H9 (cell line): ENCODE results near the gene MED15. TPM values are rescaled to one million over a fixed set of nuclear protein-coding genes. Genes with fewer than 3 reads are reported as not detected.

Experiments used
- DNase-seq: peaks from one replicate; pipeline ENCODE4 v3.0.0-alpha.2; 2017
- H2AFZ ChIP-seq: one replicate; pipeline ENCODE4 v1.6.1; 2013; ENCODE audit warnings: mild to moderate bottlenecking, low read length, control low read depth, moderate library complexity
- H2AK5ac ChIP-seq: 2 replicates; pipeline ENCODE4 v1.6.1; 2013; ENCODE audit warnings: low read length, control low read depth, mixed read lengths; ENCODE audit not compliant: insufficient read length
- H2BK120ac ChIP-seq: one replicate; pipeline ENCODE4 v1.6.1; 2013; ENCODE audit warnings: low read depth, mild to moderate bottlenecking, low read length, control low read depth, inconsistent platforms; ENCODE audit not compliant: poor library complexity, severe bottlenecking
- H2BK12ac ChIP-seq: 2 replicates; pipeline ENCODE4 v1.6.1; 2013; ENCODE audit warnings: low read length, control low read depth, mixed read lengths, low read depth; ENCODE audit not compliant: insufficient read length
- H2BK15ac ChIP-seq: 2 replicates; pipeline ENCODE4 v1.6.1; 2013; ENCODE audit warnings: low read depth, low read length, control low read depth
- H2BK20ac ChIP-seq: one replicate; pipeline ENCODE4 v1.6.1; 2013; ENCODE audit warnings: low read depth, mild to moderate bottlenecking, low read length, control low read depth, inconsistent platforms; ENCODE audit not compliant: poor library complexity, severe bottlenecking
- H2BK5ac ChIP-seq: 2 replicates; pipeline ENCODE4 v1.6.1; 2013; ENCODE audit warnings: low read length, control low read depth, mixed read lengths; ENCODE audit not compliant: insufficient read length
- H3K14ac ChIP-seq: 2 replicates; pipeline ENCODE4 v1.6.1; 2013; ENCODE audit warnings: low read length, control low read depth; ENCODE audit not compliant: insufficient read depth
- H3K18ac ChIP-seq: 2 replicates; pipeline ENCODE4 v1.6.1; 2013; ENCODE audit warnings: low read depth, mild to moderate bottlenecking, mixed read lengths, low read length, control low read depth; ENCODE audit not compliant: insufficient read length
- H3K23ac ChIP-seq: 2 replicates; pipeline ENCODE4 v1.6.1; 2013; ENCODE audit warnings: low read length, control low read depth, mixed read lengths, low read depth; ENCODE audit not compliant: insufficient read length
- H3K23me2 ChIP-seq: 2 replicates; pipeline ENCODE4 v1.6.1; 2013; ENCODE audit warnings: low read depth, mild to moderate bottlenecking, mixed read lengths, low read length, control low read depth; ENCODE audit not compliant: insufficient read length, poor library complexity, severe bottlenecking
- H3K27ac ChIP-seq: 2 replicates; pipeline ENCODE4 v1.5.1; 2013; ENCODE audit warnings: low read length, control low read depth, mixed read lengths, low read depth; ENCODE audit not compliant: insufficient read length
- H3K27me3 ChIP-seq: 2 replicates; pipeline ENCODE4 v1.6.1; 2013; ENCODE audit warnings: low read length, control low read depth, inconsistent platforms; ENCODE audit not compliant: insufficient read depth
- H3K4ac ChIP-seq: 2 replicates; pipeline ENCODE4 v1.6.1; 2013; ENCODE audit warnings: low read depth, mild to moderate bottlenecking, control low read depth, inconsistent platforms, low read length, moderate library complexity
- H3K4me1 ChIP-seq: 2 replicates; pipeline ENCODE4 v1.6.1; 2013; ENCODE audit warnings: low read length, control low read depth, inconsistent platforms; ENCODE audit not compliant: insufficient read depth
- H3K4me2 ChIP-seq: 2 replicates; pipeline ENCODE4 v1.6.1; 2013; ENCODE audit warnings: low read length, control low read depth, mixed read lengths; ENCODE audit not compliant: insufficient read length, insufficient read depth
- H3K56ac ChIP-seq: 2 replicates; pipeline ENCODE4 v1.6.1; 2013; ENCODE audit warnings: low read depth, mild to moderate bottlenecking, mixed read lengths, low read length, control low read depth; ENCODE audit not compliant: insufficient read length
- H3K79me1 ChIP-seq: 2 replicates; pipeline ENCODE4 v1.6.1; 2013; ENCODE audit warnings: low read depth, mild to moderate bottlenecking, moderate library complexity, low read length, control low read depth, inconsistent platforms; ENCODE audit not compliant: insufficient read depth, poor library complexity, severe bottlenecking
- H3K79me2 ChIP-seq: 2 replicates; pipeline ENCODE4 v1.6.1; 2013; ENCODE audit warnings: low read length, control low read depth, inconsistent platforms; ENCODE audit not compliant: insufficient read depth
- H3K9ac ChIP-seq: 2 replicates; pipeline ENCODE4 v1.6.1; 2013; ENCODE audit warnings: low read length, control low read depth, mixed read lengths; ENCODE audit not compliant: insufficient read length; ENCODE audit errors: extremely low read depth
- H3K9me3 ChIP-seq: one replicate; pipeline ENCODE4 v1.6.1; 2013; ENCODE audit warnings: low read depth, low read length, inconsistent platforms; ENCODE audit not compliant: control insufficient read depth
- H3T11ph ChIP-seq: one replicate; pipeline ENCODE4 v1.6.1; 2013; ENCODE audit warnings: mild to moderate bottlenecking, low read length, control low read depth, inconsistent platforms
- H4K20me1 ChIP-seq: one replicate; pipeline ENCODE4 v1.6.1; 2013; ENCODE audit not compliant: control insufficient read depth, insufficient read length, insufficient read depth
- H4K5ac ChIP-seq: 2 replicates; pipeline ENCODE4 v1.6.1; 2013; ENCODE audit warnings: low read depth, mild to moderate bottlenecking, mixed read lengths, low read length, control low read depth; ENCODE audit not compliant: insufficient read length
- H4K8ac ChIP-seq: replicated peaks from 2 replicates; pipeline ENCODE4 v1.6.1; 2013; ENCODE audit warnings: low read length, control low read depth, mixed read lengths, low read depth; ENCODE audit not compliant: insufficient read length
- H4K91ac ChIP-seq: 2 replicates; pipeline ENCODE4 v1.6.1; 2013; ENCODE audit warnings: low read depth, mild to moderate bottlenecking, moderate library complexity, mixed read lengths, low read length, control low read depth; ENCODE audit not compliant: insufficient read length
- H3K27ac Mint-ChIP-seq, 3 experiments: 2 replicates in 2 of 3; 3 replicates in 1 of 3; pipeline ENCODE4 v1.8.0; 2020 to 2021; ENCODE audit warnings: mixed read lengths in 3 of 3, mild to moderate bottlenecking in 1 of 3, moderate library complexity in 1 of 3
- H3K27me3 Mint-ChIP-seq: 2 replicates; pipeline ENCODE4 v1.8.0; 2021; ENCODE audit warnings: low read depth, mild to moderate bottlenecking, moderate library complexity, mixed read lengths
- H3K36me3 Mint-ChIP-seq, 3 experiments: 2 replicates in 2 of 3; 3 replicates in 1 of 3; pipeline ENCODE4 v1.8.0; 2020 to 2021; ENCODE audit warnings: low read depth in 3 of 3, mixed read lengths in 3 of 3; ENCODE audit not compliant: insufficient read depth in 1 of 3
- H3K4me1 Mint-ChIP-seq, 2 experiments: 2 replicates each; pipeline ENCODE4 v1.8.0; 2020; ENCODE audit warnings: mixed read lengths in 2 of 2
- H3K4me3 Mint-ChIP-seq, 2 experiments: 2 replicates in 1 of 2; 3 replicates in 1 of 2; pipeline ENCODE4 v1.8.0; 2020 to 2021; ENCODE audit warnings: mild to moderate bottlenecking in 2 of 2, mixed read lengths in 2 of 2, moderate library complexity in 1 of 2
- H3K9me3 Mint-ChIP-seq, 2 experiments: 2 replicates in 1 of 2; 3 replicates in 1 of 2; pipeline ENCODE4 v1.8.0; 2020; ENCODE audit warnings: mild to moderate bottlenecking in 2 of 2, mixed read lengths in 2 of 2, moderate library complexity in 1 of 2
- whole genome bisulfite sequencing: extraction: QIAGEN DNeasy Blood & Tissue Kit; methylation state at CpG from one replicate; pipeline ENCODE4 v1.1.7; 2013; ENCODE audit warnings: missing lambda C conversion rate, low lambda C conversion rate, mixed read lengths; ENCODE audit not compliant: insufficient read length; ENCODE audit errors: extremely low coverage; 5-methylcytosine and 5-hydroxymethylcytosine counted together
- total RNA-seq: library from RNA; stranded (reverse); gene quantifications from 2 replicates; pipeline ENCODE4 v1.2.1, GENCODE V29; 2021
- TF ChIP-seq, protein P1 (sequence below): fragments of 200-600 bp; sonication (generic); conservative IDR thresholded peaks from 3 replicates; pipeline ENCODE4 v1.8.0; 2021; ENCODE audit warnings: antibody characterized with exemption, mild to moderate bottlenecking

MED15 gene
- total RNA-seq, 1 experiment from 2014 or later: 47.4 TPM

DNA sequence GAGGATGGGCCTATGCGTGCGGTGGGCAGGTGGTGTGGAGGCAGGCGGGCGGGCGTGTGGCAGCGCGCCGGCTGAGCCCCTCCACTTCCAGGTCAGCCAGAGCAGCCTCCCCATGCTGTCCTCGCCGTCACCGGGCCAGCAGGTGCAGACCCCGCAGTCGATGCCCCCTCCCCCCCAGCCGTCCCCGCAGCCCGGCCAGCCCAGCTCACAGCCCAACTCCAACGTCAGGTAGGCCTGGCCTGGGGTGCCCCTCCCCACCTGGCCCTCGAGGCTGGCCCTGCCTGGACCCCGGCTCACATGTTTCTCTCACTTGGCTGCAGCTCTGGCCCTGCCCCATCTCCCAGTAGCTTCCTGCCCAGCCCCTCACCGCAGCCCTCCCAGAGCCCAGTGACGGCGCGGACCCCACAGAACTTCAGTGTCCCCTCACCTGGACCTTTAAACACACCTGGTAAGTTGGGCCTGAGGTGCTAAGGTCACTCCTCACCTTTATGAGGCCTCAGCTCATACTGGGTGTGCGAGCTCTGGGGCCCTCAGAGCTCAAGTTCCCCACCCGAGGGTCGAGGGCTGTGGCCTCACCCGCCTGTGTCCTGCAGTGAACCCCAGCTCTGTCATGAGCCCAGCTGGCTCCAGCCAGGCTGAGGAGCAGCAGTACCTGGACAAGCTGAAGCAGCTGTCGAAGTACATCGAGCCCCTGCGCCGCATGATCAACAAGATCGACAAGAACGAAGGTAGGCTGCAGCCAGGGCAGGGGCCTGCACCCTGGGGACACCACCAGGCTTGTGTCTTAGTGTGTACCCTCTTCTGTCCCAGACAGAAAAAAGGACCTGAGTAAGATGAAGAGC lies 75.3 kb downstream of the MED15 start:
- H3K9me3 Mint-ChIP-seq: no peaks in the 10 kb centered on the region
- H3K36me3 Mint-ChIP-seq: peaks cover 4 to 48% (median 30%) of the 10 kb centered on the region in 3 experiments; a peak in 6 of 7 replicates
- Histone ChIP-seq H2BK15ac (no peak overlapping the region), H3K79me1 (no peaks in the 10 kb centered on the region), H3K9ac (no peak overlapping the region), H2BK5ac (no peak overlapping the region), H4K8ac (no peak overlapping the region), H2AK5ac (no peak overlapping the region), H3K4me2 (no peak overlapping the region), H3K27me3 (no peaks in the 10 kb centered on the region), H3K56ac (no peak overlapping the region), H2BK120ac (no peak overlapping the region), H3K27ac (no peak overlapping the region), H3K23me2 (no peaks in the 10 kb centered on the region), H3K79me2 (no peaks in the 10 kb centered on the region), H4K5ac (no peak overlapping the region), H3T11ph (no peak overlapping the region), H3K4me1 (no peaks in the 10 kb centered on the region), H3K9me3 (no peaks in the 10 kb centered on the region), H2BK12ac (no peak overlapping the region), H3K14ac (no peak overlapping the region), H3K18ac (no peak overlapping the region), H2AFZ (no peak overlapping the region), H3K23ac (no peak overlapping the region), H4K20me1 (peaks cover 2% of the 10 kb centered on the region), H4K91ac (no peak overlapping the region), H2BK20ac (no peak overlapping the region), H3K4ac (no peak overlapping the region)
- H3K4me3 Mint-ChIP-seq: no peak overlapping the region
- no CpG with 5 or more reads among the region's 33 CpGs for WGBS
- TF ChIP-seq, protein P1, sequence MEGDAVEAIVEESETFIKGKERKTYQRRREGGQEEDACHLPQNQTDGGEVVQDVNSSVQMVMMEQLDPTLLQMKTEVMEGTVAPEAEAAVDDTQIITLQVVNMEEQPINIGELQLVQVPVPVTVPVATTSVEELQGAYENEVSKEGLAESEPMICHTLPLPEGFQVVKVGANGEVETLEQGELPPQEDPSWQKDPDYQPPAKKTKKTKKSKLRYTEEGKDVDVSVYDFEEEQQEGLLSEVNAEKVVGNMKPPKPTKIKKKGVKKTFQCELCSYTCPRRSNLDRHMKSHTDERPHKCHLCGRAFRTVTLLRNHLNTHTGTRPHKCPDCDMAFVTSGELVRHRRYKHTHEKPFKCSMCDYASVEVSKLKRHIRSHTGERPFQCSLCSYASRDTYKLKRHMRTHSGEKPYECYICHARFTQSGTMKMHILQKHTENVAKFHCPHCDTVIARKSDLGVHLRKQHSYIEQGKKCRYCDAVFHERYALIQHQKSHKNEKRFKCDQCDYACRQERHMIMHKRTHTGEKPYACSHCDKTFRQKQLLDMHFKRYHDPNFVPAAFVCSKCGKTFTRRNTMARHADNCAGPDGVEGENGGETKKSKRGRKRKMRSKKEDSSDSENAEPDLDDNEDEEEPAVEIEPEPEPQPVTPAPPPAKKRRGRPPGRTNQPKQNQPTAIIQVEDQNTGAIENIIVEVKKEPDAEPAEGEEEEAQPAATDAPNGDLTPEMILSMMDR: no peak
- no peaks in the 10 kb centered on the region for H3K27me3 Mint-ChIP-seq
- H3K4me1 Mint-ChIP-seq: peaks cover 6 to 19% of the 10 kb centered on the region in 2 experiments
- peak; percentile 26 for DNase-seq
- H3K27ac Mint-ChIP-seq: no peak overlapping the region; a peak in 1 of 7 replicates
